ENCODE measurements around the gene FHIP1B. TPM values are rescaled to one million over a fixed set of nuclear protein-coding genes. Genes with fewer than 3 reads are reported as not detected.

The FHIP1B gene
- total RNA-seq, 1 donor from 2014 or later: 12.0 TPM

DNA sequence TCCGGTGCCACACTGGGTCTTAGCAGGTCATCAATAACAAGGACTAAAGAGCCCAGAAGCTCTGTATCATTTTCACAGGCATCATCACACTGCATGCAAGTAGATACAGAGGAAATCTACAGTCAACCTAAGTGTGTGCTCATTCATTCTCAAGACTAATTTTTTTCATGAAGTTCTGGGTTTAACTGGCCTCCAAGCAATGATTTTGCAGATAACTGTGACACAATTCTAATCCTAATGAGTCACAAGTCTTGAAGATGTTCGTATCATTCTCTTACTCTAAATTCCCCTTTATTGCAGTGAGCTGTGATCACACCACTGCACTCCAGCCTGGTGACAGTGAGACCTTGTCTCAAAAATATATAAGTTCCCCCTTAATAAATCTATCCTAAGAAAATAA is 33.0 kb downstream of the FHIP1B start:
- H3K9me3 ChIP-seq (ENCODE audit: low read depth): no peaks in the 10 kb centered on the region
- H2AFZ ChIP-seq (replicated peaks): no peak overlapping the region
- H3K9ac ChIP-seq: no peak overlapping the region
- no peaks in the 10 kb centered on the region for H3K79me2 ChIP-seq (ENCODE audit: low read depth)
- no peak for TF ChIP-seq EZH2phosphoT487 (IDR thresholded peaks at IDR 0.05)
- no peak for TF ChIP-seq EZH2 (IDR thresholded peaks at IDR 0.05)
- TF ChIP-seq, protein P1, sequence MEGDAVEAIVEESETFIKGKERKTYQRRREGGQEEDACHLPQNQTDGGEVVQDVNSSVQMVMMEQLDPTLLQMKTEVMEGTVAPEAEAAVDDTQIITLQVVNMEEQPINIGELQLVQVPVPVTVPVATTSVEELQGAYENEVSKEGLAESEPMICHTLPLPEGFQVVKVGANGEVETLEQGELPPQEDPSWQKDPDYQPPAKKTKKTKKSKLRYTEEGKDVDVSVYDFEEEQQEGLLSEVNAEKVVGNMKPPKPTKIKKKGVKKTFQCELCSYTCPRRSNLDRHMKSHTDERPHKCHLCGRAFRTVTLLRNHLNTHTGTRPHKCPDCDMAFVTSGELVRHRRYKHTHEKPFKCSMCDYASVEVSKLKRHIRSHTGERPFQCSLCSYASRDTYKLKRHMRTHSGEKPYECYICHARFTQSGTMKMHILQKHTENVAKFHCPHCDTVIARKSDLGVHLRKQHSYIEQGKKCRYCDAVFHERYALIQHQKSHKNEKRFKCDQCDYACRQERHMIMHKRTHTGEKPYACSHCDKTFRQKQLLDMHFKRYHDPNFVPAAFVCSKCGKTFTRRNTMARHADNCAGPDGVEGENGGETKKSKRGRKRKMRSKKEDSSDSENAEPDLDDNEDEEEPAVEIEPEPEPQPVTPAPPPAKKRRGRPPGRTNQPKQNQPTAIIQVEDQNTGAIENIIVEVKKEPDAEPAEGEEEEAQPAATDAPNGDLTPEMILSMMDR (IDR thresholded peaks at IDR 0.05): no peak
- no peaks in the 10 kb centered on the region for H4K20me1 ChIP-seq (ENCODE audit: low read depth)
- no peaks in the 10 kb centered on the region for H3K4me1 ChIP-seq
- H3K27me3 Mint-ChIP-seq (ENCODE audit: insufficient read depth, low read depth): peaks cover 4% of the 10 kb centered on the region
- H3K4me3 ChIP-seq: no peak overlapping the region
- H3K4me3 Mint-ChIP-seq: no peak overlapping the region
- no peaks in the 10 kb centered on the region for H3F3A ChIP-seq (ENCODE audit: low read depth)
- H3K27ac ChIP-seq: no peak overlapping the region
- H3K27me3 ChIP-seq: no peaks in the 10 kb centered on the region
- H3K4me2 ChIP-seq: no peak overlapping the region
- H3K36me3 Mint-ChIP-seq: peaks cover 3% of the 10 kb centered on the region
- no peak for DNase-seq (ENCODE audit: low spot score)
- no peaks in the 10 kb centered on the region for H3K9me3 Mint-ChIP-seq
- no peaks in the 10 kb centered on the region for H3K36me3 ChIP-seq
- H3K27ac Mint-ChIP-seq: no peak overlapping the region
- H3K4me1 Mint-ChIP-seq: no peaks in the 10 kb centered on the region

DNA sequence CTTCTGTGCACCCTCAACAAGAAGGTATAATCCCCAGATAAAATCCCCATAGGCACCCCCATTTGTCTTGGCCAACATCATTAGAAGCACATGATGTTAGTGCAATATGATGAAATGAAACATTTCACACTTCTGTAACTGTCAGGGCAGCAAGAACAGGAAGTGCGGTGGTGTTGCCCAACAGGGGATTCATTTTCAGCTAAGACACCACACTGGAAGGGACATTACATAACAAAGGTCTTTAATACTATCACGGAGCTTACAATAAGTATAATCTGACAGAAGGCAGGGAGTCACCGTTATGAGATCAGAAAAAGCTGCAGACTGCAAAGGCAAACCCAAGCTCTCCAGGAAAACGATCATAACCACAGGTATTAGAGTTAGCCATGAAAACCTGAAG is 33.5 kb downstream of the FHIP1B start:
- Mint-ChIP-seq H3K27ac (no peak overlapping the region), H3K4me1 (no peaks in the 10 kb centered on the region), H3K9me3 (no peaks in the 10 kb centered on the region), H3K27me3 (ENCODE audit: insufficient read depth, low read depth) (peaks cover 4% of the 10 kb centered on the region), H3K36me3 (peaks cover 3% of the 10 kb centered on the region), H3K4me3 (no peak overlapping the region)
- Histone ChIP-seq H3K4me3 (no peak overlapping the region), H4K20me1 (ENCODE audit: low read depth) (no peaks in the 10 kb centered on the region), H3K9ac (no peak overlapping the region), H3K36me3 (no peaks in the 10 kb centered on the region), H3K27ac (no peak overlapping the region), H3K4me1 (no peaks in the 10 kb centered on the region), H3K79me2 (ENCODE audit: low read depth) (no peaks in the 10 kb centered on the region), H2AFZ (replicated peaks) (no peak overlapping the region), H3K4me2 (no peak overlapping the region), H3F3A (ENCODE audit: low read depth) (no peaks in the 10 kb centered on the region), H3K27me3 (no peaks in the 10 kb centered on the region), H3K9me3 (ENCODE audit: low read depth) (no peaks in the 10 kb centered on the region)
- TF ChIP-seq, protein P1 (IDR thresholded peaks at IDR 0.05): no peak
- TF ChIP-seq EZH2phosphoT487 (IDR thresholded peaks at IDR 0.05) (no peak), EZH2 (IDR thresholded peaks at IDR 0.05) (no peak)
- no peak for DNase-seq (ENCODE audit: low spot score)

DNA sequence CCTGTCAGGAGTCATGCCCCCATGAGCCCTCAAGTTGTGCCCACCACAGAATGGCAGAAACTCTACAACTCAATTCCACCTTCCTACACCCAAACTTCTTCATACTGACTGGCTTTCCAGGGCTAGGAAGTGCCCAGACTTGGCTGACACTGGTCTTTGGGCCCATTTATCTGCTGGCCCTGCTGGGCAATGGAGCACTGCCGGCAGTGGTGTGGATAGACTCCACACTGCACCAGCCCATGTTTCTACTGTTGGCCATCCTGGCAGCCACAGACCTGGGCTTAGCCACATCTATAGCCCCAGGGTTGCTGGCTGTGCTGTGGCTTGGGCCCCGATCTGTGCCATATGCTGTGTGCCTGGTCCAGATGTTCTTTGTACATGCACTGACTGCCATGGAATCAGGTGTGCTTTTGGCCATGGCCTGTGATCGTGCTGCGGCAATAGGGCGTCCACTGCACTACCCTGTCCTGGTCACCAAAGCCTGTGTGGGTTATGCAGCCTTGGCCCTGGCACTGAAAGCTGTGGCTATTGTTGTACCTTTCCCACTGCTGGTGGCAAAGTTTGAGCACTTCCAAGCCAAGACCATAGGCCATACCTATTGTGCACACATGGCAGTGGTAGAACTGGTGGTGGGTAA is 35.1 kb downstream of the FHIP1B start, which contains the start of gene OR52W1:
Gene OR52W1, plus strand, starts transcription at position 51 of the 637 bp plus-strand sequence. Its CDS starts 0 bp downstream, at position 51.
- Histone ChIP-seq H4K20me1 (ENCODE audit: low read depth) (no peaks in the 10 kb centered on the region), H2AFZ (replicated peaks) (no peak within 1 kb of the TSS), H3K4me2 (no peak within 1 kb of the TSS), H3F3A (ENCODE audit: low read depth) (no peaks in the 10 kb centered on the region), H3K79me2 (ENCODE audit: low read depth) (no peaks in the 10 kb centered on the region), H3K36me3 (no peaks in the 10 kb centered on the region), H3K9ac (no peak within 1 kb of the TSS), H3K4me1 (no peaks in the 10 kb centered on the region), H3K27ac (no peak within 1 kb of the TSS), H3K4me3 (no peak within 1 kb of the TSS), H3K9me3 (ENCODE audit: low read depth) (no peaks in the 10 kb centered on the region), H3K27me3 (no peaks in the 10 kb centered on the region)
- Mint-ChIP-seq H3K27me3 (ENCODE audit: insufficient read depth, low read depth) (peaks cover 4% of the 10 kb centered on the region), H3K4me1 (no peaks in the 10 kb centered on the region), H3K4me3 (no peak within 1 kb of the TSS), H3K27ac (no peak within 1 kb of the TSS), H3K9me3 (no peaks in the 10 kb centered on the region), H3K36me3 (no peaks in the 10 kb centered on the region)
- TF ChIP-seq, protein P1 (IDR thresholded peaks at IDR 0.05): no peak
- TF ChIP-seq EZH2phosphoT487 (IDR thresholded peaks at IDR 0.05) (no peak), EZH2 (IDR thresholded peaks at IDR 0.05) (no peak)
- no peak for DNase-seq (ENCODE audit: low spot score)
